NCI-H128 (cell line): ENCODE measurements around the gene ATP5MC3.
"Not testable (repeated sequence)": the region's sequence is repeated elsewhere in the genome, so short reads cannot be mapped to it uniquely, and the experiment has no call there.

Experiments
- DNase-seq: peaks from one replicate; lab custom pipeline; 2025; ENCODE audit not compliant: unreplicated experiment; lab: John Stamatoyannopoulos, UW

ATP5MC3 gene

DNA sequence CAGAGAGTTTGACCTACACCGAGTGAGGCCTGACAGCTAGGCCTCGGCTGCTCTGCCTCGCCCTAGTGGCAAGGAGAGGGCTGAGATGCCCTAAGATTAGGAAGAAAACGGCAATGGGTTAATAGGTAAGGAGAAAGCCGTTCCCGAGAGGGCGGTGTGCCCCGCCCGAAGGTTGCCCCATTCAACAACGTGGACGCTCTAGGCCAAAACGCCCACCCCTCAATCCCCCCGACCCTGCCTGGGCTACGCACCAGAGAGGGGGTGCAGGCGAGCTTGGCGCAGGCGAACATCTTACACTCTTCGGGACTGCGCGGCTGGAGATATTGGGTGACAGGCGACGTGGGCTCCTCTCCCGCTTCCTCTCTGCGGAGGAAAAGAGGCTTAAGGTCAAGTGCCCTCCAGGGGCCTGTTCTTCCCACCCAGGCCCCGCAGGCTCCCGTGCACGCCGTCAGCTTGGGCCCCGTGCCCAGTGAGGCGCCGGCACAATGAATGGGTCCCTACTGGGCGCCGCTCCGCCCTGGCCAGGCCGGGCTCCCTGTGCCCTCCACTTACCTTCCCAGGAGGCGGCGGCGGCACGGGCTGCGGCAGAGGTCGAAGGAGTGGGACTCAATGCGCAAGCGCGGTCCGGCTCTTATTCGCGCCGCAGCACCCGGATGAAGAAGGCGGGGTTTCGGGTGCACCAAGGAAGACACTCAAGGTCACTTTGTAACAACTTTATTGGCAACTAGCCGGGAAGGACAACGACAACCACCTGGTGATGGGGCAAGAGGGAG is at the start of gene ATP5MC3:
Gene ATP5MC3, minus strand, starts transcription at position 607 of the 773 bp plus-strand sequence. Its CDS starts 317 bp downstream, at position 290.
- DNase-seq, result peak; percentile 71

DNA sequence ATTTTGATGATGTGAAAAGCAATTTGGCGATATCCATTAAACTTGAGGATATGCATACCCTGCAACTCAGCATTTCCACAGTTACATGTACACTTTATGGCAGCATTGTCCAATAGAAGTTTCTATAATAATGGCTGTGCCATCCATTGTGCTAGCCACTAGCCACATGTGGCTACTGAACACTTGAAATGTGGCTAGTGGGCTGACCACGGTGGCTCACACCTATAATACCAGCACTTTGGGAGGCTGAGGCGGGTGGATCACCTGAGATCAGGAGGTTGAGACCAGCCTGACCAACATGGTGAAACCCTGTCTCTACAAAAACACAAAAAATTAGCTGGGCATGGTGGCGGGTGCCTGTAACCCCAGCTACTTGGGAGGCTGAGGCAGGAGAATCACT is 47.1 kb upstream of the ATP5MC3 start:
- not testable (repeated sequence) for DNase-seq

DNA sequence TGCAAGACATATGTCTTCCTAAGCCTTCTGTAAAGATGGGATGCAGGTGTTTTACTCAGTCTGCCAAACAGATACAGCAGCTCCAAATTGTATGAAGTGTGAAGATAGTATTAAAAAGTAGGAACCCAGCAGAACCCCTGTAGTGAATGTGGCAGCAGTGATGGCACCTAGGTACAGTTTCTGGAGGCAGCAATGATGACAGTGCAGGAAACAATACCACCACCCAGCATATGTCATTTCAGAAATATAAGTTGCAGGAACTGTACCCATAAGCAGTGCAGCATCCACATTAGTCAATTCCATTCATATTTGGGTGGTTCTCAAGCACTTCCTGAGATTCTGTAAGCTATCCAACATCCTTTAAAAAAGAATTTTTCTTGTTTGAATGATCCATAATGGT is 46.7 kb upstream of the ATP5MC3 start:
- DNase-seq, result no peak

DNA sequence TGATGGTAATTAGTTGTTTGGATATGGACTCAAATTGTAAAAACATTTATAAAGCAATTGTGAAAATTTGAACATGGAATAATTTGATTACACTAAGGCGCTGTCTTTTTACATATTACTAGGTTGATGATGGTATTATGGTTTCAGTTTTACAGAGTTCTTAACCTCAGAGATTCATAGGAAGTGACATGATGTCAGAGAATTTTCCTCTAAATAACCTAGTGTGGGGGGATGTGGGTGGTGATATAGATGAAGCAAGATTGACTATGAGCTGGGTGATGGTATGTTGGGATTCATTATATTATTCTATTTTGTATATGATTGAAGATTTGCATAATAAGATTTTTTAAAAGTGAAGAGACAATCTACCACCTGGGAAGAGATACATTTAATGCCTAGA is 45.9 kb upstream of the ATP5MC3 start:
- DNase-seq, result no peak

DNA sequence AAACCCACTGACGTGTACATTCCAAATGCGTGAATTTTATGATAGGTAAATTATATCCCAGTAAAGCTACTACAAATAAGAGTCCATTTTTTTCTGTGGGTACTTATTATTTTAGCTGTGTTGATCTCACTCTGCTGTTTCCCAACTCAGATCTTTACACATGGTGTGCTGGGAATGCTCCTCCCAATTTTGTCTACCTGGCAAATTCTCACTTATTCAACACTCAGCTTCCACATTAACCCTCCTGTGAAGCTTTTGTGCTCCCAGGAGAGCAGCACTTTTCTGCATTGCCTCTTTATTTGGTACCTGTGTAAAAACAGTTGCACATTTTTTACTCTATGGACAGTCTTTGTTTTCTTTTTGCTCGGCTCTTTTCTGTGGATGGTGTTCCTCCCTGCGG is 38.6 kb upstream of the ATP5MC3 start:
- no peak for DNase-seq

DNA sequence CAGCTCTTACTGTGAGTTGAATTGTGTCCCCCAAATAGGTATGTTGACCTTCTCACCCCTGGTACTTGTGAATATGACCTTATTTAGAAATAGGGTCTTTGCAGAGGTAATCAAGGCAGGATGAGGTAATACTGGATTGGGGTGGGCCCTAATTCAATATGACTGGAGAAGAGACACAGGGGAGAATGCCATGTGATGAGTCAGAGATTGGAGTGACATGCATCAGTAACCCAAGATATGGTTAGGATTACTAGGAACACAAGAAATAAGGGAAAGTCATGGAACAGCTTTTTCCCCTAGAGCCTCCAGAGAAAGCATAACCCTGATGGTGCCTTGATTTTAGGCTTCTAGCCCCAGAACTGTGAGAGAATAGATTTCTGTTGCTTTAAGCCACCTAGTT is 37.0 kb upstream of the ATP5MC3 start:
- no peak for DNase-seq

DNA sequence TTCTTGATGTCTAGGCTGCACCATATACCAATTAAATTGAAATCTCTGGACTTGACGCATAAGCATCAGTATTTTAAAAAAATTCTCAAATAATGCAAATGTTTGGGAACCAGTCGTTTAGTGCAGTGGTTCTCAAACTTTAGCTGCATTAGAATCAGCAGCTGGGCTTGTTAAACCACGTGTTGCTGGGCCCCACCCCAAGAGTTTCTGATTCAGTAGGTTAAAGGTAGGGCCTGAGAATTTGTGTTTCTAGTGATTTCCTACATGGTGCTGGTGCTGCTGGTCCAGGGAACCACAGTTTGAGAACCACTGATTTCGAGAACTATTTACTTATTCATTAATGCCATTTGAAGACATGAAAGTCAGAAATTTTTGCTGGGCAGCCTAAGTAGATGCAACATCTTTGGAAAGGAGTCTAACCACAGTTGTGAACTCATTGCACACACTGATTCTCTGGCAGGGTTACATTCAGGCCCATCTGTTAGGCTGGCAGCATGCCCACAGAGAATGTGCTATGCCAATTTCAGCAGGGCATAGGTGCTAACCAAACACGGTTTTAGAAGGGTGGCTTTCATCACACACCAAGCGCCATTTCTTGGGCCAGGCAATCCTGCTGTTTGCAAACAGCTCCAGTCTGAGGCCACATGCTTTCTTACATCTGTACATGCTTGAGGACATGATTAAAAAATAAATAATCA is 26.4 kb upstream of the ATP5MC3 start:
- DNase-seq, result peak; percentile 12

DNA sequence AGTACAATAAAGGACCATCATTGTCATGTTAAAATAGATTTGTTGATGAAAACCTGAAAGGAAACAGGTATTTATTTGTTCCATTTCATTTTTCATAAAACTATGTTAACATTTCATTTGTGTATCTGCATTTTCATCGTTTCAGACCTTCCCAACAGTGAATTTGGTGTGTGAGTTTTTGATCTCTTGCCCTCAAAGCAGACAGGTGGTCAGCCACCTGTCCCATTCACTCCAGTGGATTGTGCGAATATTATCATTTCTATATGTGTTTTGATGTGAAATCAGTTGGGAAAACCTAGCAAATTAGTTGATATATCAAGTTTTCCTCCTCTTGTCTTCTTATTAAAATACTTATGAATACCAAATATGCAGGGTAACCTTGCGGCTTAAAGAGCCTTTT is 25.4 kb upstream of the ATP5MC3 start:
- no peak for DNase-seq

DNA sequence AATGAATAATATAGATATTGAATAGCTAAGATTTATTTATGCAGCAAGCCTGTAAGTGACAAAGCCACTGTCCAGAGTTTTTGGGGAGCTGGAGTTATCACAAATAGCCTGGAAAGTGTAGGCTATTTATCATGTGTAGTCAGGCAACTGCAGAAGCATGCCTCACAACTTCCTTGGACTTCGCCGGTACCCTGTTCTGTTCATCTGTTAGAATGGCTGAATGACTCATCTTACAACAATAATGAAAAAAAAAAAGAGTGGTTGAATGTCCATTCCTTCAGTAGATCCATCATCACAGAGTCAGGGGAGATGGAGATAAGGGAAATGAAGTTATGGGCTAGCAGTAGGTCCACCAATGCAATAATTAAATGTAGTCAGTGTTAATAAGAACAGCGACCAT is 24.0 kb upstream of the ATP5MC3 start:
- DNase-seq, result no peak

DNA sequence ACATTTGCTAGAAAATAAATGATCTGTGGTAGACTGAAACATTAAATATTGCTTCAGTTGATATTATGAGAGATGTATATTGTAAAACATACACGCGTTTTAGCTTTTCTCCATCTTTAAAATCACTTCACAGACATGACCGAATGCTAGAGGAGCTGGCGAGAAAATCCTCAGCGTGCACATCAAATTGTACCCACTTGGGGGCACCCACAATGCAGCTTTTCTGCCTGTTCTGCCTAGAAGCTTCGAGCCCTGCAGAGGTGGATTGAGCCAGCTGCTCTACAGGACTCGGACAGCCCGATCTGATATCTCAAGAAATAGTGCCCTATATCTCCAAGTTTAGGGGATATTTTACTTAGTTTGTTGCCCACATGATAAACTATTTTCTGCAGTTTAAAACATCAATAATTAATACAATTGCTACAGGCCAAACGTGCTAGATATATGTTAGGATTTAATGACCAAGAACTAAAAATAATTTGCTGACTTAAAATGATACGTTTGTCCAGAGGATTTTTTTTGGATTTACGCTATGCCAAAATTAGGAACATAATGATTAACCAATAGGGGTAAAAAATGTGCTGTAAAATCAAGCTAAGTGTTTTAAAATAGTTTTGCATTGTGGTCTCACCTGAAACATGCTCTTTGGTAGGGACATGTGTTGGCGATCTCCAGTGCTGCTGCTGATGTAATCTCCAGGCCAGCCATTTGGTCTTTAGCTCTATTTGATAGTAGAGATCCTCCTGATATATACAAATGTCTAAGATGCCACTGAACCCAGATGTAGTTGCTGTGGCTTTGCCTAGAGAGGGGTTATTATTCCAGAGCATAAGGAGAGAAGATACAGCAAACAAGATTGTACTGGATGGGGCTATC is 22.3 kb upstream of the ATP5MC3 start:
- DNase-seq, result no peak

DNA sequence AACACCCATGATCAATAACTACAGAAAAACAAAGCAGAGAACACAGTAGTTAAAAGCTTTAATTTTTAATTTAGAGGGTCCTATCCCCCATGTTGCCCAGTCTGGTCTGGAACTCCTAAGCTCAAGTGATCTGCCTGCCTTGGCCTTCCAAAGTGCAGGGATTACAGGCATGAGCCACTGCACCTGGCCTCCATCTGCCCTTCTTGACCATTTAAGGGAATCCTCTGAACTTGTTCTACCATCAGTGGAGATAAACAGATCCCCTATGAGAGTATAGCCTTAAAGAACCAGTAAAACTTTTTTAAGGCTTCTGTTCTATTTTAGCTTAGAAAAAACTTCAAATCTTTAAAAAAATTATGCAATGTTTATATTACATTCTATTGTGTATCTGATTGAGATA is 13.5 kb upstream of the ATP5MC3 start:
- DNase-seq, result no peak

DNA sequence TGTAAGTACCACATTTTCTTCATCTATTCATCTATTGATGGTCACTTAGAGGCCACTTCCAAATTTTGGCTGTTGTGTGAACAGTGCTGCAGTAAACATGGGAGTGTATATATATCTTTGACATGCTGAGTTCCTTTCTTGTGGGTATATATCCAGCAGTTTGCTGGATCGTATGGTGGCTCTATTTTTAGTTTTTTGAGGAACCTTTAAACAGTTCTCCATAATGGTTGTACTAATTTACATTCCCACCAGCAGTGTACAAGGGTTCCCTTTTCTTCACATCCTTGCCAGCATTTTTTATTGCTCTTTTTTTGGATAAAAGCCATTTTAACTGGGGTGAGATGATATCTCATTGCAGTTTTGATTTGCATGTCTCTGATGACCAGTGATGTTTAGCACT is 7.3 kb upstream of the ATP5MC3 start:
- DNase-seq, result no peak

DNA sequence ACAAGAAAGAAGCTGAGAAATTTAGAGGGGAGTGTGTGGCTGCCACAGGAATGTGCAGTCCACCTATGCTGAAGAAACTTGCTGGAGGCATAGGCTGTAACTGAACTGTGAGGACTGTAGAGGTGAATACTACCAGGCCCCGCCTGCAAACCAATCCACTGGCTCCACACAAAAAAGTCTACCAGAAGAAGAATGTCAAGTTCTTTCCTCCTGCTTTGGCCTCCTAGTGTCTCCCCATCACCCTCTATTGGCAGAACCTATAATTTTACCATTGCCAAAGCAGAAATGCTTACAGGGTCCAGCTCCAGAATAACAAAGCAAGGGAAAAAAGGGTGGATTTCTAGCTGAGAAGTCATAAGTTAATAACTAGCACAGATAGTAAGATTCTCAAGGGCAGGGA is 5.9 kb upstream of the ATP5MC3 start:
- DNase-seq, result no peak

DNA sequence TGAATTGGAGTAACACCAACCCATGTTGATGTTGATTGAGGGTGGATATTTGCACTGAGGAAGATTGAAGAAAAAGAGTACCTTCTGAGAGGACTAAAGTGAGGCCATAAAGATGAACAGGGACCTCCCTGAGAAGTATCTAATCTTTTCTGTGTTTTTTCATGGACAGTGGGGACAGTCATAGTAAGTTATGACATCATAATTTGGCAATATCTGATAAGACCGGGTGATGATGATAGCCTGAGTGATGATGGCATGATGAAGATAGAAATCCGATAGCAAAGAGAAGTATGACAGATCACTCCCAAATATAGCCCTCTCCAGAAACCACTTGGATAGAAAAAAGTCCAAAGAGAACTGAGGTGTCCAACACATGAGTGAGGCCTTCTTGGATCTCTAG is 2.2 kb upstream of the ATP5MC3 start:
- DNase-seq, result no peak

DNA sequence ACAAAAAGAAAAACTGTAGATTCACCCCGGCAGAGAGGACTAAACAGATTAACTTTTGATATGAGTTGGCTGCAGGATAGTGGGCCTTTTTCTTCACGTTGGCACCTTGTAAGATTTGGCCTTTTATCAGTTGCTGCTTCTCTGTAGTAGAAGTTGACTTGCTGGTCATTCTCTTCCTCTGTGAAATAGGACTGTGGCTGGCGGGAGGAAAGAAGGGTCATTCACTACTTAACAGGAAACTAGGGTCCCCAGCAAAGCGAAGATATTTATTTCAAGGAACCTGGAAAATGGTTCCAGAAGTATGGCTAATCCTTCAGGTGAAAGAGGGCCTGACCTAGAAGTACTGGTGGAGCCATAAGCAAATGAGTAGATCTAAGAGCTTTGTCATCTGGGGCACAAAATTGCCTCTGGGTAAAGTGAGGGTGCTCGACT is 383 bp upstream of the ATP5MC3 start:
- no peak for DNase-seq

DNA sequence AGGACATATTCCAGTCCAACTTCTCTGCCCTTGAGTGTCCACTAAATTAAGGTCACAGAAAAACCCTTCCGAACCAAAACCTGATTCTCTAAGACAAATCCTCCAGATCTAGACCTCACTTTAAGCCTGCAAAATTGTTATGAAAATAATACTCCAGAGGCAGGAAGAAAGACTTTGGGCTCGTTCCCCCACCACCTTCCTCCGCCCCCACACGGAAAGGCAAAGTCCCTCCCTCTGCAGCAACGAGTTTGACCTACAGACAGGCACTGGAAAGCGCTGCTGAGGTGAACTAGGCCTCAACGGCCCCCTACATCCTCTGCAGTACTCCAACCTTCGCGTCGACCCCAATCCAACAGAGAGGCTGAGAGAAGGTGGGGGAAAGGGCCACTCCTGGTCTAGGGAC is 808 bp downstream of the ATP5MC3 start:
- DNase-seq, result no peak

DNA sequence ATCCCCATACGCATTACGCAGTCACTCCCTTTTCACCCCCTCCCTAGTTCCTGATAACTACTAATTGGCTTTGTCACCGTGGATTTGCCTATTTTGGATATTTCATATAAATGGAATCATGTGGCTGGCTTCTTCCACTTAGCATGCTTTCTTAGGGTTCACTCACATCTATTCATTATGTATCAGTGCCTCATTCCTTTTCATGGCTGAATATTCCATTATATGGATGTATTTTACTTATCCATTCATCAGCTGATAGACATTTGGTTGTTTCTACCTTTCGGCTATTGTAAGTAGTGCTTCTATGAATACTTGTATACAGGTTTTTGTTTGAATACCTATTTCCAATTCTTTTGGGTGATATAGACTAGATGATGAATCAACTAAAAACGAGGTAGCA is 4.9 kb downstream of the ATP5MC3 start:
- DNase-seq, result no peak

DNA sequence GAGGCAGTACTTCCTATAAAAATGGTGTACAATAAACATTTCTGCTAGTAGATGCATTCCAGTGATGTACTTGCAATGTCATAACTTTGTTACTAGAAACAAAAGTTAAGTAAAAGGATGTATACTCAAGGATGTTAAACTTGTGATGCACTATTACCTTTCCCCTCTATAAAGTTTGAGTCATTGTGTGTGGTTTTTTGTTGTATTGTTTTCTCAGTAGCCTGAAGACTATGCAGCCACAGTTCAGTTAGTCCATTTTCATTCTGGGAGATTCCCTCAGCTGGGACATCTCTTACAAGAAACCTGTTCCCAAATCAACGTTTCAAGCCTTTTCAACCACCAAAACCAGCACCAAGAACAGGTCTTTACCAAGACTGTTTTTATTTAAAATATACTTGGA is 5.6 kb downstream of the ATP5MC3 start:
- DNase-seq, result no peak

DNA sequence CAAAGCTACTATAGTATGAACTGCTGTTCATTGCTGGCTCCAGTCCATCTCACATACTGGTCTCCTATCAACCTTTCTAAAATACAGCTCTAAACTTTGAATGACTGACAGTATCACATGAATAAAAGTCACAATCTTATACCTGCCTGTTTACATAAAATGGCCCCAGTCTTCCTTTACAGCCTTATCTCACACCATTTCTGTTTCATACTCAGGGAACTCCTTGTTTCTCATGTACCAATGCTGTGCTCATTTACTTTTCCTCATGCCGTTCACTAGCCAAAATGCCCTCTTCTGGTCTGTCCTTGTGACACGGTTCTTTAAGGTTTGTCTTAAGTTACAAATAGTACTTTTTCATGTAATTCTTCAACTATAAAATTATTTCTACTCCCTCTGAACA is 6.2 kb downstream of the ATP5MC3 start:
- DNase-seq, result no peak

DNA sequence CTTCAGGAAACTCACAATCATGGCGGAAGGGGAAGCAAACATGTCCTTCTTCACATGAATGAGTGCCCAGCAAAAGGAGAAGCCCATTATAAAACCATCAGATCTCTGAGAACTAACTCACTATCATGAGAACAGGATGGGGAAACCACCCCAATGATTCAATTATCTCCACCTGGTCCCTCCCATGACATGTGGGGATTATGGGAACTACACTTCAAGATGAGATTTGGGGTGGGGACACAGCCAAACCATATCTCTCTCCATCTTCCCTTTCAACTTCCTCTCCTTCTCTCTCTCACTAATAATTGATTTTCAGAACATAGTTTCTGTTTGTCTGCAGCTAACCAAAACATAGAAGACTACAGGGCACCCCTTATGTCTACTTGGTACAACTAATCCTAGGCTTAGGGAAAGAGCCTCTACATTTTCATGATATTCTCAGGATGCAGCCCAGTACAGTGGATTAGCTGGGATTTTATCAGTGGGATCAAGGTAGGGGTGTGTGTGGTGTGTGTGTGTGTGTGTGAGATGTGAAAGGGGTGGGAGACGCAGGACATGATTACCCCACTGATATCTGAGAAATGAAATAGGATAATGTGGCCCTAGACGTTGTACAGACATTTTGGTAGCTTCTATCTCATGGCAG is 10.7 kb downstream of the ATP5MC3 start:
- no peak for DNase-seq

DNA sequence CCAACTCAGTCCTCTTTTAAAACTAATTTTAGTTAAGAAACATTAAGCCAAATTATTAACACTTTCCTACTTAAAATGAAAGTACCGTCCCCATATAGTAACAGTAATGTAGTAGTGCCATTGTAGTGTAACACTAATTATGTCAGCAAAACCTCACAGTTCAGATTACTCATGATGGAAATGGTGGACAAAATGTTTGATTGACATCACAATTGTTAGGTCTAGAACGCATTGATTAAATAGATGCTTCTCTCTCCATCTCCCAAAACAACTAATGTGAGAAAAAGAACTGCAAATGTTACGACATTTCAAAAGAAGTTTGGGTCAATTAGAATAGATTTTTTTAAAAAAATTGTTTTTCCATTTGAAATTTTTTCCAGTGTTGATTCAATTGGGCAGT is 12.3 kb downstream of the ATP5MC3 start:
- no peak for DNase-seq
